HG03571 (cell line): Measurements from ENCODE around the gene CCR5.
"Not testable (repeated sequence)": the region's sequence is repeated elsewhere in the genome, so short reads cannot be mapped to it uniquely, and the experiment has no call there.

Experiments
- ATAC-seq: cut with Tn5 transposase; IDR thresholded peaks from one replicate; pipeline ENCODE4 v1.9.1; 2021; ENCODE audit not compliant: unreplicated experiment

CCR5 gene

GRCh38 chr3:46383211-46383950, 12.6 kb downstream of the CCR5 start:
- no peak for ATAC-seq

- ATAC-seq: no peak
Measured at GRCh38 chr3:46383951-46384330, 13.2 kb downstream of the CCR5 start.

- no peak for ATAC-seq
Measured at GRCh38 chr3:46386205-46386604, 15.5 kb downstream of the CCR5 start.

- not testable (repeated sequence) for ATAC-seq
Measured at GRCh38 chr3:46388847-46389246, 18.1 kb downstream of the CCR5 start.

- ATAC-seq: no peak
Measured at GRCh38 chr3:46389306-46389705, 18.6 kb downstream of the CCR5 start.

GRCh38 chr3:46391526-46391925, 20.8 kb downstream of the CCR5 start:
- ATAC-seq: not testable (repeated sequence)

- ATAC-seq: no peak
Measured at GRCh38 chr3:46393011-46393410, 22.3 kb downstream of the CCR5 start.

GRCh38 chr3:46393554-46394434, 23.0 kb downstream of the CCR5 start:
- no peak for ATAC-seq

- no peak for ATAC-seq
Measured at GRCh38 chr3:46395210-46395661, 24.5 kb downstream of the CCR5 start.

GRCh38 chr3:46395766-46396530, 25.2 kb downstream of the CCR5 start:
- no peak for ATAC-seq

- no peak for ATAC-seq
Measured at GRCh38 chr3:46397111-46397510, 26.4 kb downstream of the CCR5 start.

- no peak for ATAC-seq
Measured at GRCh38 chr3:46398186-46398955, 27.6 kb downstream of the CCR5 start.

- no peak for ATAC-seq
Measured at GRCh38 chr3:46399098-46399497, 28.4 kb downstream of the CCR5 start.

- ATAC-seq: no peak
Measured at GRCh38 chr3:46399557-46399956, 28.8 kb downstream of the CCR5 start.

- ATAC-seq: no peak
Measured at GRCh38 chr3:46400000-46400734, 29.4 kb downstream of the CCR5 start.

GRCh38 chr3:46400846-46401245, 30.1 kb downstream of the CCR5 start:
- no peak for ATAC-seq

GRCh38 chr3:46401579-46401978, 30.8 kb downstream of the CCR5 start:
- no peak for ATAC-seq

GRCh38 chr3:46402902-46403301, 32.2 kb downstream of the CCR5 start:
- ATAC-seq: not testable (repeated sequence)

GRCh38 chr3:46405301-46406019, 34.7 kb downstream of the CCR5 start:
- no peak for ATAC-seq
